M059J (cell line): ENCODE results near the gene CLDN24. TPM values are rescaled to one million over a fixed set of nuclear protein-coding genes. Genes with fewer than 3 reads are reported as not detected.

Experiments
- DNase-seq: peaks from one replicate; pipeline ENCODE4 v3.0.0-alpha.2; 2012; ENCODE audit warnings: low read depth
- total RNA-seq: library from RNA; depleted of rRNA; stranded (reverse); fragments of >200 nt; shearing (Covaris generic); gene quantifications from 2 replicates; pipeline ENCODE4 v1.2.3, GENCODE V29; 2014

Gene CLDN24
- total RNA-seq, 1 experiment from 2014 or later, result not detected

DNA sequence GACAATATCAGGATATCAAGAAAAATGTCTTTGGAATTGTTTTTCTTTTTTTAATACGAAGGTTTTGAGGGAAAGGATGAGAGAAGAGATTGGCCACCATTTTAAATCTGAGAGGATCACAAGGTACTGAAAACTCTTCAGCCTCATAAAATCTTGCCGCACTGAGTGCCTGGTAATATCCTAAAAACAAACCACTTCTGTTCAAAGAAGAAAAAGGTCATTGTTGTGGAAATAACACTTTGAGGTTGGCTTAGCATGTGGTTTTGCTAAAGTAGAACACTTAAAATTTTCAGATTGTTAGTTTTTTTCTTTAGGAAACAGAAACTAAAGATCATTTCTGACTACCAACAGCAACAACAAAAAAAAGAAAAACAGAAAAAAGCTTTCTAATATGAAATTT is 1.1 kb downstream of the CLDN24 start:
- no peak for DNase-seq

DNA sequence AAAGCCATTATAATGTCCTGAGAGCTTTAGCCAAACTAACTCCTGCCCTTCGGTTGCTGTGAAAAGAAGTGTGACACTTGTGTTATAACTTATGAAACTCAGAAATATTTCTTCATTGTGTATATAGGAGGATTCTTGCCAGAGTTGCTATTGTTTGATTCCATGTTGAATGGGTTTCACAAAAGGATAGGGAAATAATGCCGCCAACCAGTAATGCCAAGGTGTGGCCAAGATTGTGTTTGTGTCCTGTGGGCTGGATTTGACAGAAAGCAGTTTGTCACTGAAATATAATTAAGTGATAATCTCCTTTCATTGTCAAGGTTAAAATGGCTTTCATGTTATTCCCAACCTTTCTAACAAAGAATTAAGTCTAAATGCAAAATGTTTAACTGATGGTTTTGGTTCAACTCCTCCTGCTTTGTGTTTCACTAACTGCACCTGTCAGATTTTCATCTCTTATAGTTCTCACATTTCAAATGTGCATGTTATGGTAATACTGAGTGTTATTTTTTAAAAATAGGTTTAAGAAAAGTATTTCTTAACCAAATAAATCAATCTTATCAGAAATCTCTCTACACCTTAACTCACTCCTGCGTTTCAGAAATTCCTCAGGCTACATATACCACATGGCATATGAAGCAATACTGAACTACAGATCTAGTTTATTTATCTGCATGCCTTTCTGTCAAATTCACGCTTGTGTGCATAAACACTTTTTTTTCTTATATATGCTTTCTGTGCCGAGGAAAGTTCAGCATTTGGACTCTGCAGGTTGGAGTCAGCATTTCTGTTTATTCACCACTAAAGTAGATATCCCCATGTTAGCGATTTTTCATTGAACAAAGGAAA is 1.8 kb downstream of the CLDN24 start, which contains the start of gene CLDN22:
Gene CLDN22, minus strand, starts transcription at position 66 of the 849 bp plus-strand sequence. Its CDS starts 58 bp downstream, at position 8.
- DNase-seq, result no peak

DNA sequence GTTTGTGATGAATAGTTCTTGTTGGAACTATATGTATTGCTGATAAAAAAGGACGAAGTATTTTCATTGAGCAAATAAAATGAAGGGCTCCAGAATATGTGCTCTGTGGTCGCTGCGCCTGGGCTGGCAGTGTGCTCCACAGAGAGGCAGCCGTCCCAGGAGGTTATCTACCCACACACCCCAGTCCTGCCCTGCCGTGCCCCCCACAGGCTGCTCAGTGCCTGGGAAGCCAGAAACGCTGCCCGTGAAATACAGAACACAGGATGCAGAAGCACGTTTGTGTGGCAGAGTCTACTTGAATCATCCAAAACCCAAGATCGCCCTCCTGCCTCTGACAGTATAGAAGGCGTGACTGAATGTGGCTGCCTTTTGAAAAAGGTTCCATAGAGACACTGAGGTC is 3.6 kb downstream of the CLDN24 start:
- DNase-seq, result no peak

DNA sequence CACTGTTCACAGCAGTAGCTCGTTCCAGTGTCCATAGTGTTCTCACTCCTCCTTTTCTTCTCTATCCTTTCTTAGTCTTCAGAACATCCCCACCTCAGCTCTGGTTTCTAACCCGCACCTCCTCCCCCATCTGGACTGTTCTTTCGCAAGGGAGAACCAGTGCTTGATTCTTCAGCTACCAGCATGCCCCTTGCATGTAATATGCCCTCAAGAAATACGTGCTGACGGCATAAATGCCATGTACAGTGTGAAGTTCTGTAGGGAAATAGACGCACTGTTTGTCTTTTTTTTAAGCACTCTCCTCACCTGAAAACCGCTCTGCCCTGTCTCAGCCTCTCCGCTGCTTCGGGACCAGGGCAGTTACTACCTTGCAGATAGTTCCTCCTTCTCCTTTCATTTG is 7.4 kb downstream of the CLDN24 start:
- DNase-seq, result no peak

DNA sequence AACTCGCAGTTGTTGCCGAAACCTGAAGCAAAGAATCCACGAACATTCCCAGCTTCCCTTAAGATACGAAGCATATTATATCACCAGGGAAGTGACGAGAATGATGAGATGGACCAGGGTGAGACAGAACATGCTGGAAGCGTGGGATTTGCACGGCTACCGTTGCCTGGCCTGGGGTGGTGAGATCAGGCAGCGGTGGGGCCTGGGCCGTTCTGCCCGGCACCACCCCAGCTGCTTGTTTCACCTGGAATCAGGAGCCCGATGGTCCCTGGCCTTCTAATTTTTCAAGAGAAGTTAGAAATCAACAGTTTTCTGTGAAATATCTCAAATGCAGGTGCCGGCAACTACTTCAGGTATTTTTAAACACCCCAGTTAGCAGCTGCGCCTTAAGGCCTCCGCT is 7.9 kb downstream of the CLDN24 start:
- no peak for DNase-seq

DNA sequence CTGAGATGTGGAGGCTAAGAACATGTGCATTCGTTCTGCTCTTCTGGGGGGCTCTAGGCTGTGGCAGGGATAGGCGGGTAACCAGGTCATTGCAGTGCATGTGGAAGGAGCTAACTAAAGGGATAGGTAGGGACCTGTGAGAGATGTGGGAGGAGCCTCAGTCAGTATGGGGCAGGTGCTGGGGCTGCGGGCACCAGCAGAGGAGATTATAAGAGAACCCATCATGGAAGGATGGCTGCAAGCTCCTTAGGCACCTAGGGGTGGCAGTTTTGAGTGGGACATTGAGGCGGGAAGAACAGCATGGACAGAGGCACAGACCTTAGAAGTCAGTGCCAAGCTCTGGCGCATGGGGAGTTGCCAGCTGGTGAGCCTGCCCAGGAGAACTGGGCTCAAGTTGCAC is 9.4 kb downstream of the CLDN24 start:
- no peak for DNase-seq

DNA sequence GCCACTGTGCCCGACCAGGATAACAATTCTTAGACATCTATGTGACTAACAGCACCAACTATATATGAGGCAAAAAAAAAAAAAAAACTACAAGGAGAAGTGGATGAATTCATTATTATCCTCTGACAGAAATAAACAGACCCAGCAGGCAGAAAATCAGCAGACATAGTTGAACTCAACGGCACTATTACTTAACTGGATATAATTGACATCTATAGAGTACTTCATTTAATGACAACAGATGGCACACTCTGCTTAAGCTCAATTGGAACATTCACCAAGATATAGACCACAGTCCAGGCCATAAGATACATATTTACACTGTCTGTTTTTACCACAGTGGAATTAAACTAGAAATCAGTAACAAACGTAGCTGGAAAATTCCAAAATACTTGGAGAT is 15.4 kb downstream of the CLDN24 start:
- DNase-seq, result no peak

DNA sequence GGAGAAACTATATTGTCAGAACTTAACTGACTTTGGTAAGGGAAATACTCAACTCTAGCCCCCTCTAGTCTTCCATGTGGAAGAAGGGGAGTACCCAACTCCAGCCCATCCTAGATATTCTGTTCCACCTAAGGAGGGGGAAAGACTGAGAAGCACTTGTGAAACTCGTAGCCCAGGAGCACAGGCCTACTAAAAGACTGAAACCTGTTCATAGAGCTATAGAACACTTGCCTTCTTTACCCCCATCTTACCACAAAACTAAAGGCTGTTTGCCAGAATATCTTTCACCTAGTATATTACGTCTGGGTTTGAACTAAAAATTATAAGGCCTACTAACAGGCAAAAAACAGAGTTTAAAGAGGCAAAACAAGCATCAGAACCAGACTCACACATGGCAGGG is 17.7 kb downstream of the CLDN24 start:
- no peak for DNase-seq

DNA sequence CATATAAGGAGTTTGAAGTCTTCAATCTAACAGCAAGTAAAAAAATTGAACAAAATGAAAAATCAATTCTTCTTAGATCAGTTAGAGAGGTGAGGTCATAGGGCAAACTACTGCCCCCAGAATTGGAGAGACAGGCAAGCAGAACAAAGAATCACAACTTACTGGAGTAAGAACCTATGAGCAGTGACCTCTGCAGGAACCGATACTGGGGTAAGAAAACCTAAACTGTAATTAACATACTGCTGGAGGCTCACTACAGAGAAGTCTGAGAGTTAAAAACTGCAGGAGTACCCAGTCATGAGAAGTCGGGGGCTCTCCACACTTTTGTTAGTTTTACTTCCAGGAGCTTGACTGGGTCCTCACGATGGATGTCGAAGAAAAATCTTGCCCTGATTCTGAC is 18.2 kb downstream of the CLDN24 start:
- DNase-seq, result no peak

DNA sequence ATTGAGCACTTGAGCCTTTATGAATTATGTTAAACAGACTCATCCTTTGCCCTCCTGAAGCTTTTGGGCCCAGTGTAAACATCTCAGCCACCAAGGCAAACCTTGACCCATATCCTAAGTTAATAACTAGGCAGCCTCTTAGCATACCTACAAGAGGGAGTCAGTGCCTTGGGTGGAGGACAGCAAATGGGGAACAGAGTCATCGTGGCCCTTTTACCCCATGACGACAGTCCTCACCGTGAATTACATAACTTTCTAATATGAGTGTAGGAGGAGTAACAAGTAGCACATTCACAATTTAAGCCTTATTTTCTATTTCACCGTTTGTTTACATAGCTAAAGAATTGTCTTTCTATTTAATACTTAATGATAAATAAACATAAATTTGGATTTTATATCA is 18.9 kb downstream of the CLDN24 start:
- DNase-seq, result no peak

DNA sequence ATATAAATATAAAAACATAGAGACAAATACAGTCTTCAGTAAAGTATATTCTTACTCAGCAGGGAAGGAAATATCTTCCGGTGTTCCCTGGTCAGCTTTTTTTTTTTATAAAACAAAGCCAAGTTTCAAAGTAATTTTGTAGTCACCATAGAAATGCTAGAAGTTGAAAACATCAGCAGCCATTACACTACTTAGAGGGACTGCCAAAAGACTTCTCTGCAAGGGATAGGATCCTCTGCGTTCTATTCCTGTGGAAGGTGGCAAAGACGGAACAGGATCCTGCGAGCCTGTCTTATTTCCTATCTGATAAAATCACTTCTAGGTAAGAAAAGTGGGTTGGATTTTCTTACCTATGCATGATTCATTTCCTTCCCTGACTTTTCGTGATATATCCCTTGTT is 21.6 kb downstream of the CLDN24 start:
- DNase-seq, result no peak

DNA sequence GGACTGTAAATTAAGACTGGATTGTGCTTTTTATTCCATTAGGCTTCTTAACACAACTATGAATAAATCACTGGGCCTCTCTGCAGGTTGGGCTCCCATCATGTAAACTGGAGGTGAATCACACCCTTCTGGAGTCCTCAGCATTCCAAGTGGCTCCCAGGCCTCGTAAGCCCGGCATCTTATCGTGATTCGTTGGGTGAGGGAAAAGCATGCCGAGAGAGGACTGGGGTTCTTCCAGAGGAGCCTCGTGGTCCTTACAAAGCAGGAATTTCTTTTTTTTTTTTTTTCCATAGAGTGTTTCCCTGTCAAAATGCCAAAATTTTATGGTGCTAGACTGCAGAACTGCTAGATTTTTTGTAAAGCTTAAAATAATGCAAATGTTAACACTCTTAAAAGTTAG is 22.2 kb downstream of the CLDN24 start:
- peak; percentile 32 for DNase-seq

DNA sequence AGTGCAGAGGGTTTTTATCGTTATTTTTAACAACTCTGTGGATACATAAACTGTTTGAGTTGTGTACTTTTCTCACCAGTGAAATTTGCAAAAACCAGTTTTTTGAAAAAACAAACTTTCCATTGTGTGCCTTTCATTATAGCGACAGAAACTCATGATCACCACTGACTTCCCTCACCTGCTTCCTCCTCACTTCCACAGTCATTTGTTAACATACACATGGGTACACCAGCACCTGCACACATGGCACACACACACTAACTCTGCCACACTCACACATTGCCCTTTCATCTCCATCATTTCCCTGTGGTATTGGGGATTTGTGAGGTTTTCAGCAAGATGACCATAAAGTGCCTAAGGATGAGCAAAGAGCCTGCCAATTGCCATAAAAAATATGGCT is 22.8 kb downstream of the CLDN24 start:
- no peak for DNase-seq

DNA sequence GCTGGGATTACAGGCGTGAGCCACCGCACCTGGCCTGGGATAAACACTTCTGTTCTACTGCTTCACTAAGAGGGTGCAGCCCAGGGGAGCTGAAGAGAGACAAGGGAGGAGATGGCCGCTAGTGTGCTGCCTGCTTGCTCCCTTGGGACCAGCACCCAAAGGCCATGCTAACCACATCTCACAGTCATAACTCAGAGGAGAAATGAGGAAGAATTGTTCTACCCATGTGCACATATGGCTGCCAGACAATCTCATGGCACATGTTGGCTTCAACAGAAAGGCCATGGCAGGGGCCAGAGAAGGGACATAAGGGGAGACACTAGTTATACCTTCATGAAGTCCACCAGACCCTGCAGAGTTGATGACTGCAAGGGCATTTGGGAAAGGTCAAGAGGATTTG is 24.6 kb downstream of the CLDN24 start:
- DNase-seq, result no peak

DNA sequence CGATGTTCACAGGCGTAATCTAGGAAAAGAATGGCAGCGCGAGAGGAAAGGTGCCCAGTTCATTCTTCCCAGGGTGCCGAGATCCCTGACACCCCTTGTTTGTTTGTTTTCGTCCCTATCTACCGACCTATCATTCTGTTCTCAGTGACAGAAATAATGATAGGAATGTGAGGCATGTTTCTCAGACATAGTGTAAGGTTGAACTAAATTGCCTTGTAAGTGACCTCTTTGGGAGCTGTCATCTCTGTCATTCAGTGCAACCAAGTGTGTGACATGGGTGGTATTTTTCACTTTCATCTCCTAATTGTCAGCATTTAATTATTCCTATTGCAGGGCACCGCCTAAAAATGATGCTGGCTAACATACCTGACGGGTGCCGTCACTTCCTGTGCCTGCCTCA is 26.5 kb downstream of the CLDN24 start:
- peak; percentile 9 for DNase-seq

DNA sequence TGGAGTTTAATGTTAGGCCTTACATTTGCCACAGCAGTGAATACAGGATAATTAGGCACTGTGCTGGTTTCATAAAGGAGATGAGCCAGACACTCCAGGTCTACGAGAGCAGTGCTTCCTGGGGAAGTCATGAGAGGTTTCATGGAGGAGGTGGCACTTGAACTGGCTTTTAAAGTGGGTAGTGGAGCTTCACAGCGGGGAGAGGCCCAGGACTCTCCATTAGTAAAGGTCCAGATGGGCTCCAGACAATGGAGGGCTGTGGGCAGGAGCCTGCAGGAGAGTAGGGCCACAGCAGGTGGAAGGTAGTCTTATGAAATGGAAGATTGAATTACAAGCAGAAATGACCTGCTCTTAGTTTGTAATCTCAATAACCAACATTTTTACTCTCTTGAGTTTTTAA is 31.2 kb downstream of the CLDN24 start:
- no peak for DNase-seq

DNA sequence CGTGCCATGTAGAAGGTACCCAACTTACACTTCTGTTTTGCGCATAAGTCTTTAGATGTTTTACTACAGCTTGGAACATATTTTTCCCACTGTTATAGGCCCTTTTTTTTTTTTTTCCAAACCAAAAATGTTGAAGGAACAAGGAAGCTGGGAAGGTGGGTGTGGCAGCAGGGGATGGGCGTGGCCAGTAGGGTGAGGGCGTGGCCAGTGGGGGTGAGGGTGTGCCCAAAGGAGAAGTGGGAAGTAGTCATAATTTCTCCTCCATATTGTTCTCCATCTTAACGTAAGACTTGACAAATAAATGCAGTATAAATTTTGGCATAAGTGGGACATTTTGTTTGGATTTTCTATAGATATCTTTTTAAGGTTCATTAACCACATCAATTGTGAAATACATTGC is 32.5 kb downstream of the CLDN24 start:
- no peak for DNase-seq

DNA sequence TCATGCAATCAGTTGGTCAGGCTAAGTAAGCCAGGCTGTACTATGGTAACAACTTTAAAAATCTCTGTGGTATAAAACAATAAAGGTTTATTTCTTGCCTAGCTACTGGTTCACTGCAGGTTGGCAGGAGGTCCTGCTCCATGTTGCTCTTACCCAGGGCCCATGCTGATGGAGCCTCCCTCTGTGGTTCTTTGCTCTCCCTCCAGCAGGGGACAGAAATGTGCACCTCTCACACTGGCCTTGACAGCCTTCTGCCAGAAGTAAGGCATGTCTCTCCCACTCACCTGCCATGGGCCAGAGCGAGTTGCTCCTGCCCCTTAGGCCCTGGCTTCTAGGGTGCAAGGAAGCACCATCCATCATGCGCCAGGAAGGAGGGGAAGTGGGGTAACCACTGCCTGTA is 33.3 kb downstream of the CLDN24 start:
- DNase-seq, result no peak

DNA sequence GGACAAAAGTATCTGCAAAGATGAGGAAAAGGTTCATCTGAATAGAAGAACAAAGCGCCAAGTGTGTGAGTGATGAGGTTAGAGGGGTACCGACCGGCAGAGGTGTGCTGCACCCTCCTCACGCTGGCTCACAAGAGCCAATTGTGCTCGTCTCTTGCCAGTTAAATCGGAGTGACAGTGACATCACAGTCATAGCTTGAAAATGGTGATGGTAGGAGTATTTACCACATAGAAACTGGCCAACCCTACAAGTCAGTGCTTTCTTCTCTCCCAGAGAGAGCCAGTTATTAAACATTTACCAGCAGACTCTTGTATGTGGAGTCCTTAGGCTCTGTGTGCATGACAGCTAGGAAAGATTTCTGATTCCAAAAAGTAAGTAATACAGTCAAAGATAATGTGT is 34.5 kb downstream of the CLDN24 start:
- DNase-seq, result no peak

DNA sequence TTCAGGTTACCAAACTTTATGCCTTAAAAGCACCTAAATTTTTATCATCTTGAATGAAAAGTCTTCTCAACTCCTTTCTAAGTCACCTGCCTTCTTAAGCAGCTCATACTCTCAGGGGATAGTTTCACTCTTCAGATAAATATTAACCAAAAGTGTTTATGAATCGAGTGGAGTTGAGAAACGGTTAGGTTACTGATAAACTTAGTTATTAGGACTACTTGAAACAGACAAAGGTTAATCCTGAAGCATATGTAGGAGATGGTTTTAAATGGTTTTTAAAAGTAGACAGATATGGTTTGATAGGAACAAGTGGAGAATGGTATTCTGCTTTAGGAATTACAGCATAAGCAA is 34.9 kb downstream of the CLDN24 start:
- DNase-seq, result no peak

DNA sequence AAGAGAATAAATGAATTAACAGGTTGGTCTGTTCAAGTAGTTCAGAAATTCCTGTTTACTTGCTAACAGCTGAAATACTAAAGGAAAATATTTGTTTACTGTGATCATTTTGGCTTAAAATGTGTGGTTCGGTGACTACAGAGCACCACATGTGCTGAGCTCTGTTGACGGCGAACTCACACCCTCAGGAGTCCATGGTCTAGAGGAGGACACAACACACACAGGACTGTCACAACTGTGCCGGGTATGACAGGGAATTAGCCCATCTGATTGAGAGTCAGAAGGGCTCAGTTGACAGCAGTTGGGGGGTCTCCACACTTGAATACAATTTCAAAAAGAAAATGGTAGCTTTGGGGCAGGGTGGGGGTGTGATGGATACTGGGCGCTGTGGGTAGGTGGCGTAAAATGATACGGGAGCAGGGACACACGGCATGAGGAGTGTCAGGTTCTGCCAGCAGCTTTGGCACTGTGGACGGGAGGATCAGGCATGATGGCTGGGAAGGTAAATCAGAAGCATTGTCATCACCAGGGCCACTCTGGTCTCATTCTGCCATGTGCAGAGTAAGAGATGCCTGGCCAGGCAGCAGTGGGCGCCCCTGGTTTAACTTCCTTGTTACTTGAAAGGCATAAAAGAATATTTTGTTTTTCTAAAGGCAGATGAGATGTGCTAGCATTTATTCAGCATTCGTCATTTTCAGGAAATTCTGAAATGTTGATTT is 35.5 kb downstream of the CLDN24 start:
- no peak for DNase-seq

DNA sequence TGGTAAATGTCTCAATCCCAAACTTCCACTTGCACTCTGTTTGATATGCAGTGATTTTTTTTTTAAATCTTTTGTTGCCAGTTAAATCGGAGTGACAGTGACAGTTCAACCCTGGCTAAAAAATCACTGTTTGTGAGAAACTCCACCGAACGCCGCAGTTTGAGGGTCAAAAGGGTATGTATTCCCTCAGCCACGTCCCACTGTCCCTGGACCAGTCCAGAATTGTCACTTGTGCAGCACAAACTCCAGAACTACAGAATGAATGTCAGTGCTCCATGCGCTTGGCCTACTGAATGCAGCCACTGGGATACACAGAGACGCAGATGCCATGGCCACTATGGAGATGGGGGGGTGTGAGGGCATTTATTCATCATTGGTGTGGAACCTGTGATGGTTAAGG is 36.3 kb downstream of the CLDN24 start:
- no peak for DNase-seq

DNA sequence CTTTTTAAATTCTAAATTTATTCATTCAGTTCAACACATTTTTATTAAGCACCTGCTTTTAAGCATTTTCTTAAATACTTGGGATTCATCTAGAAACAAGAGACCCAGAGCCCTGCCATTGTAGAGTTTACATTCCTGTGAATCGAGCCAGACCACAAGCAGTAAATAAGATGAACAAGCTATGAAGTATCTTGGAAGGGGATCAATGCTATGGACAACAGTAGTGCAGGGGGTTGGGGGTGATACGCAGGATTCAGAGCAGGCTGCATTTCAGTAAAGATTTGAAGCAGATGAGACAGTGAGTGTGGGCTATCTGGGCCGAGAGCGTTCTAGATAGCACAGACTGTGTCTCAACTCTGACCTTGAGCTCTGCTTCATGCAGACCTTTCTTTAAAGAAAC is 37.3 kb downstream of the CLDN24 start:
- DNase-seq, result peak; percentile 42
